GM12878 (cell line): ENCODE measurements around the gene FANCG. TPM values are rescaled to one million over a fixed set of nuclear protein-coding genes. Genes with fewer than 3 reads are reported as not detected.

Experiments used
- ASH2L ChIP-seq: fragments of 300-600, 200-600 bp; sonication (generic); IDR thresholded peaks from 2 replicates; pipeline ENCODE4 v1.6.1; 2017; ENCODE audit warnings: low read depth, mild to moderate bottlenecking, borderline replicate concordance
- ATF7 ChIP-seq: fragments of 450-650 bp; IDR thresholded peaks from 2 replicates; pipeline ENCODE4 v1.6.1; 2016; ENCODE audit warnings: low read depth, mild to moderate bottlenecking
- BACH1 ChIP-seq: fragments of 450-650 bp; IDR thresholded peaks from 2 replicates; pipeline ENCODE4 v1.6.1; 2017; ENCODE audit warnings: mild to moderate bottlenecking, borderline replicate concordance
- BRCA1 ChIP-seq: IDR thresholded peaks from 2 replicates; pipeline ENCODE4 v1.6.1; 2011; ENCODE audit warnings: low read depth, low read length, improper control_type of control experiment
- DPF2 ChIP-seq: fragments of 450-650 bp; IDR thresholded peaks from 2 replicates; pipeline ENCODE4 v1.6.1; 2017; ENCODE audit warnings: mild to moderate bottlenecking
- E2F4 ChIP-seq: IDR thresholded peaks from 2 replicates; pipeline ENCODE4 v1.6.1; 2012; ENCODE audit warnings: low read depth, low read length, improper control_type of control experiment
- EGR1 ChIP-seq, 2 experiments: IDR thresholded peaks; 1 replicate in 1 of 2; 2 replicates in 1 of 2; pipeline ENCODE4 v1.6.1; 2011 to 2012; ENCODE audit warnings: low read depth in 2 of 2, low read length in 2 of 2, borderline replicate concordance in 1 of 2, mild to moderate bottlenecking in 1 of 2, moderate library complexity in 1 of 2
- EZH2 ChIP-seq: IDR thresholded peaks from 2 replicates; pipeline ENCODE4 v1.6.1; 2012; ENCODE audit warnings: low read depth, mild to moderate bottlenecking, control low read depth, inconsistent platforms, low read length, borderline replicate concordance; ENCODE audit not compliant: control insufficient read depth
- FOS ChIP-seq: IDR thresholded peaks from 3 replicates; pipeline ENCODE4 v1.6.1; 2011; ENCODE audit warnings: borderline replicate concordance; ENCODE audit not compliant: insufficient read length; ENCODE audit errors: extremely low read depth
- HDAC2 ChIP-seq: fragments of 200-600 bp; sonication (generic); IDR thresholded peaks from 2 replicates; pipeline ENCODE4 v1.6.1; 2017
- KAT2A ChIP-seq: conservative IDR thresholded peaks from 2 replicates; pipeline ENCODE4 v1.6.1; 2011; ENCODE audit warnings: low read depth, low read length; ENCODE audit not compliant: control insufficient read depth
- MXI1 ChIP-seq: fragments of 150-350 bp; IDR thresholded peaks from 2 replicates; pipeline ENCODE4 v1.6.1; 2011; ENCODE audit warnings: low read depth, mild to moderate bottlenecking, inconsistent platforms, low read length, improper control_type of control experiment
- NBN ChIP-seq: fragments of 450-650 bp; IDR thresholded peaks from 2 replicates; pipeline ENCODE4 v1.6.1; 2016
- PAX8 ChIP-seq: fragments of 450-650 bp; IDR thresholded peaks from 2 replicates; pipeline ENCODE4 v1.6.1; 2017; ENCODE audit warnings: mild to moderate bottlenecking, moderate library complexity
- POLR2AphosphoS2 ChIP-seq: IDR thresholded peaks from 2 replicates; pipeline ENCODE4 v1.6.1; 2011; ENCODE audit warnings: low read depth, mild to moderate bottlenecking, low read length, improper control_type of control experiment, moderate library complexity
- RB1 ChIP-seq: fragments of 450-650 bp; formaldehyde crosslinking; IDR thresholded peaks from 2 replicates; pipeline ENCODE4 v1.6.1; 2017; ENCODE audit warnings: mild to moderate bottlenecking, borderline replicate concordance
- SKIL ChIP-seq: fragments of 450-650 bp; IDR thresholded peaks from 2 replicates; pipeline ENCODE4 v1.6.1; 2017; ENCODE audit warnings: mild to moderate bottlenecking, low read depth, inconsistent platforms; ENCODE audit not compliant: poor library complexity, severe bottlenecking
- SMARCA5 ChIP-seq: fragments of 450-650 bp; IDR thresholded peaks from 2 replicates; pipeline ENCODE4 v1.6.1; 2017; ENCODE audit warnings: mild to moderate bottlenecking
- SREBF2 ChIP-seq: IDR thresholded peaks from 2 replicates; pipeline ENCODE4 v1.6.1; 2012; ENCODE audit warnings: mild to moderate bottlenecking, low read length
- YBX1 ChIP-seq: fragments of 450-650 bp; IDR thresholded peaks from 2 replicates; pipeline ENCODE4 v1.6.1; 2016; ENCODE audit warnings: antibody characterized with exemption
- ZNF592 ChIP-seq: fragments of 450-650 bp; IDR thresholded peaks from 2 replicates; pipeline ENCODE4 v1.6.1; 2017; ENCODE audit warnings: mild to moderate bottlenecking, moderate library complexity
- polyA plus RNA-seq, 11 experiments: library from polyadenylated mRNA; depleted of rRNA in 4 of 11; unstranded in 6 of 11; stranded (reverse) in 5 of 11; fragments of >200 nt; fragmentation: Nextera tagmentation in 4 of 11; fragmentation: Illumina TruSeq in 1 of 11; extraction: Ambion mirVana in 4 of 11; extraction: Trizol in 1 of 11; gene quantifications; 1 replicate in 1 of 11; 2 replicates in 10 of 11; pipeline versions ENCODE4 v1.2.1 to v1.2.3, GENCODE V29; 2011 to 2016; ENCODE audit warnings: inconsistent platforms in 2 of 11, missing spikeins in 2 of 11, low read depth in 1 of 11
- total RNA-seq, 4 experiments: library from RNA; depleted of rRNA in 3 of 4; stranded (reverse); fragments of >200 nt in 3 of 4; fragmentation: Illumina TruSeq in 1 of 4; extraction: Trizol in 1 of 4; gene quantifications; 2 replicates each; pipeline versions ENCODE4 v1.2.1 to v1.2.3, GENCODE V29; 2013 to 2021
- TF ChIP-seq, protein P1 (sequence below): fragments of 450-650 bp; IDR thresholded peaks from 2 replicates; pipeline ENCODE4 v1.6.1; 2017; ENCODE audit warnings: borderline replicate concordance

Gene FANCG
- total and polyA plus RNA-seq, 10 of the 15 experiments (the other 5 are each of a cell fraction or from before 2014, with no cell fraction given), result 16.4 to 78.7 (median 45.4) TPM

DNA sequence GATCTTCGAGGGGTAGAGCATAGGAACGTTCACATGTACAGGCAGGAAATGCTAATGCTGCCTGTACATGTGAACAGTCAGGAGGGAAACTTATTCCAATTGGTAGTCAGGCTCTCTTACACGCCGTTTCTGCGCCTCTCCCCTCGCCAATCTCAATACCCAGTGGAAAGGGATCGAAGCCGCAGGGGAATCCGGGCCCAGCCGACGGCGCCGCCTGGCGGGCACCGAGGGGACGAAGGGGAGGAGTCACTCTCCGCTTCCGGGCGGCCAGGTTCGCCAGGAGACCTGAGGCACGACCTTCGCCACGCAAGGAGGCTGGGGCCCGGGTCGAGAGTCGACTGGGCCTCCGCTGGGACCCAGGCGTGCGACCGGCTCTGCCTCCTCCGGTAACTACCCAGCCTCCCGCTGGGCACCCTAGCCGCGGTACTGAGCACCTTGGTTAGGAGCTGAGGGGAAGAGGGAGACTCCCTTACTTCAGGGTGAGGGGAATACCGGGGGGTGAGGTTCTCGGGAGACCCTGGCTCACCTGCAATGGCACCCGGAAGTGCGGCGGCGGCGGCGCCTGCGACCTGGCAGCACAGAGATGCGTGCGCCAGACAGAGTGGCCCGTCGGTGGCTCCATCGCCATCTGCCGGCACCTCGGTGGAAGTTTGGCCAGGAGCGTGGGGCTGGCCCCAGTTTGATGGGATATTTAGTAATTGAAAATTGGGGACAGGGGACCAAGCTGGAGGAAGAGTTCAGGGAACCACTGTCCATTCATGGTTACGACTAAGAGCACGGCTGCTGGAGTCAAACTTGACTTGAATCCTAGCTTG lies 16.5 kb upstream of the FANCG start, which contains the start of gene PIGO (continued):
- no peak for TF ChIP-seq SKIL
- 0 out of 2 replicates have a peak, but pooled peaks have one; percentile 51 for TF ChIP-seq MXI1
- TF ChIP-seq SREBF2, result no peak
- peak; percentile 64 for TF ChIP-seq ATF7
- TF ChIP-seq BACH1, result peak; percentile 49; the same call in 1 of the 2 replicates
- no peak for TF ChIP-seq POLR2AphosphoS2
- no peak for TF ChIP-seq BRCA1
- peak; percentile 52; the same call in 1 of the 2 replicates for TF ChIP-seq ZNF592
- peak; percentile 82; the same call in 1 of the 2 replicates for TF ChIP-seq DPF2
- no peak for TF ChIP-seq YBX1
- TF ChIP-seq EGR1 (IDR thresholded peaks at IDR 0.05; ENCODE audit: borderline replicate concordance in 1 of 2, low read depth in 2 of 2, low read length in 2 of 2), result peak in 1 of 2 experiments; percentile 65; a peak in 2 of 3 replicates
- TF ChIP-seq, protein P1, sequence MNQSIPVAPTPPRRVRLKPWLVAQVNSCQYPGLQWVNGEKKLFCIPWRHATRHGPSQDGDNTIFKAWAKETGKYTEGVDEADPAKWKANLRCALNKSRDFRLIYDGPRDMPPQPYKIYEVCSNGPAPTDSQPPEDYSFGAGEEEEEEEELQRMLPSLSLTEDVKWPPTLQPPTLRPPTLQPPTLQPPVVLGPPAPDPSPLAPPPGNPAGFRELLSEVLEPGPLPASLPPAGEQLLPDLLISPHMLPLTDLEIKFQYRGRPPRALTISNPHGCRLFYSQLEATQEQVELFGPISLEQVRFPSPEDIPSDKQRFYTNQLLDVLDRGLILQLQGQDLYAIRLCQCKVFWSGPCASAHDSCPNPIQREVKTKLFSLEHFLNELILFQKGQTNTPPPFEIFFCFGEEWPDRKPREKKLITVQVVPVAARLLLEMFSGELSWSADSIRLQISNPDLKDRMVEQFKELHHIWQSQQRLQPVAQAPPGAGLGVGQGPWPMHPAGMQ, result 0 out of 2 replicates have a peak, but pooled peaks have one; percentile 6
- TF ChIP-seq KAT2A, result no peak
- no peak for TF ChIP-seq FOS
- TF ChIP-seq RB1, result peak; percentile 92
- no peak for TF ChIP-seq E2F4
- TF ChIP-seq PAX8, result no peak
- TF ChIP-seq EZH2, result no peak
- TF ChIP-seq NBN, result peak; percentile 96
- no peak for TF ChIP-seq HDAC2
- 0 out of 2 replicates have a peak, but pooled peaks have one; percentile 48 for TF ChIP-seq ASH2L
- TF ChIP-seq SMARCA5, result peak; percentile 99
